GM18526 (cell line): Measurements from ENCODE around the gene C2orf72.

ENCODE experiments used
- POLR2A ChIP-seq: IDR thresholded peaks from 3 replicates; pipeline ENCODE4 v1.6.1; 2011; ENCODE audit not compliant: insufficient read length; ENCODE audit errors: extremely low read depth

The C2orf72 gene

GRCh38 chr2:231050018-231050901, 12.9 kb downstream of the C2orf72 start:
- no peak for TF ChIP-seq POLR2A

- TF ChIP-seq POLR2A, result no peak
These were observed 13.8 kb downstream of the C2orf72 start for GRCh38 chr2:231051116-231051515.

- TF ChIP-seq POLR2A, result no peak
These were observed 15.4 kb downstream of the C2orf72 start for GRCh38 chr2:231052494-231053451.

GRCh38 chr2:231053846-231054245, 16.5 kb downstream of the C2orf72 start:
- no peak for TF ChIP-seq POLR2A

GRCh38 chr2:231056453-231057416, 19.4 kb downstream of the C2orf72 start, which contains the start of gene PSMD1:
Gene PSMD1 (plus strand): TSS chr2:231056867. CDS start chr2:231057026, 159 bp downstream.
- peak; percentile 70 for TF ChIP-seq POLR2A

- TF ChIP-seq POLR2A, result no peak
These were observed 20.3 kb downstream of the C2orf72 start for GRCh38 chr2:231057590-231057989.

- no peak for TF ChIP-seq POLR2A
These were observed 21.6 kb downstream of the C2orf72 start for GRCh38 chr2:231058761-231059550.

- TF ChIP-seq POLR2A, result no peak
These were observed 22.4 kb downstream of the C2orf72 start for GRCh38 chr2:231059756-231060155.

- TF ChIP-seq POLR2A, result no peak
These were observed 25.5 kb downstream of the C2orf72 start for GRCh38 chr2:231062776-231063175.

GRCh38 chr2:231063347-231063746, 26.0 kb downstream of the C2orf72 start:
- TF ChIP-seq POLR2A, result no peak

- no peak for TF ChIP-seq POLR2A
These were observed 28.6 kb downstream of the C2orf72 start for GRCh38 chr2:231065966-231066365.

GRCh38 chr2:231068525-231069222, 31.4 kb downstream of the C2orf72 start:
- no peak for TF ChIP-seq POLR2A

GRCh38 chr2:231069379-231070054, 32.2 kb downstream of the C2orf72 start:
- TF ChIP-seq POLR2A, result no peak
